ENCODE data around the gene XCL2.

XCL2 gene

DNA sequence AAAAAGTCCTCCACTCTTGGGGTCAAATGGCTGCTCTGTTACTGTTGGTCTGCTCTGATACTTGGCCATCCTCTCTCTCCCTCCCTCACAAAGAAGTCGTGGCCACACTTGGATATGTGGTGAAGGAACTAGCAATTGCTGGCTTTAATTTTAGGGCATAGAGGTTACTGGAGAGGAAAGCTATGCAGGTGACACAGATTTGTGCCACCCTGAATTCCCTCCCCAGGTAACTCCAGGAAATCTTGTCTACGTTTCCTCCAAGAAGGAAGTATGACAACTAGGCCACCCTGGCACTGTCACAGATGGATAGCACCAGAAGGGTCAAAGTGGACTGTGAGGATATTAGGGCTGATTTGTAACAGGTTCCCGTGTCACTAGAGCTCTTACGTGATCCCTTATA lies 36.0 kb downstream of the XCL2 start:
- H3K4me3 ChIP-seq (ENCODE audit: low read length) = no peak overlapping the region
- no peaks in the 10 kb centered on the region for H3K4me1 ChIP-seq (ENCODE audit: control insufficient read depth, insufficient read depth, low read length)
- no peaks in the 10 kb centered on the region for H3K36me3 ChIP-seq (ENCODE audit: control insufficient read depth, insufficient read depth, low read length)
- H3K9ac ChIP-seq (ENCODE audit: low read length) = no peak overlapping the region
- no peaks in the 10 kb centered on the region for H3K27me3 ChIP-seq (ENCODE audit: control insufficient read depth, insufficient read depth, low read length)
- H3K9me3 ChIP-seq (ENCODE audit: control insufficient read depth, low read length) = no peaks in the 10 kb centered on the region

DNA sequence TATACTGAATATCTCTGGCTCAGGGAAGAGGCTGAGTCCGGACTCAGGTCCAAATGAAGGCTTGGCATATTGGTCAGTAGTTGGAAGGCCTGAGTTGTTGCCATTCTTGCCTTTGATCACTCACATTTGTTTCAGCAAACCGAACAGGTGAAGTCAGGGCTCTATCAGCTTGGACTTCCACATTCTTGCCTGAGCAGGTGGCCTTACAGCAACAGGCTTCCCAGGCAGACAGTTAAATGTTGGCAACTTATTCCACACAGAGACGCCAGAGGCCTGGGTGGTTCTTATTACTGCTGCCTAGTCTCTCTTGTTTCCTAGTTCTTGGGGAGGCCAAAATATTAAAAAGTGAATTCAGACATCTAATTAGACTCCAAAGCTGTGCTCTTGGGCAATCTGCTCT lies 36.6 kb downstream of the XCL2 start:
- Histone ChIP-seq H3K9ac (ENCODE audit: low read length) (no peak overlapping the region), H3K36me3 (ENCODE audit: control insufficient read depth, insufficient read depth, low read length) (no peaks in the 10 kb centered on the region), H3K4me3 (ENCODE audit: low read length) (no peak overlapping the region), H3K9me3 (ENCODE audit: control insufficient read depth, low read length) (no peaks in the 10 kb centered on the region), H3K4me1 (ENCODE audit: control insufficient read depth, insufficient read depth, low read length) (no peaks in the 10 kb centered on the region), H3K27me3 (ENCODE audit: control insufficient read depth, insufficient read depth, low read length) (no peaks in the 10 kb centered on the region)

DNA sequence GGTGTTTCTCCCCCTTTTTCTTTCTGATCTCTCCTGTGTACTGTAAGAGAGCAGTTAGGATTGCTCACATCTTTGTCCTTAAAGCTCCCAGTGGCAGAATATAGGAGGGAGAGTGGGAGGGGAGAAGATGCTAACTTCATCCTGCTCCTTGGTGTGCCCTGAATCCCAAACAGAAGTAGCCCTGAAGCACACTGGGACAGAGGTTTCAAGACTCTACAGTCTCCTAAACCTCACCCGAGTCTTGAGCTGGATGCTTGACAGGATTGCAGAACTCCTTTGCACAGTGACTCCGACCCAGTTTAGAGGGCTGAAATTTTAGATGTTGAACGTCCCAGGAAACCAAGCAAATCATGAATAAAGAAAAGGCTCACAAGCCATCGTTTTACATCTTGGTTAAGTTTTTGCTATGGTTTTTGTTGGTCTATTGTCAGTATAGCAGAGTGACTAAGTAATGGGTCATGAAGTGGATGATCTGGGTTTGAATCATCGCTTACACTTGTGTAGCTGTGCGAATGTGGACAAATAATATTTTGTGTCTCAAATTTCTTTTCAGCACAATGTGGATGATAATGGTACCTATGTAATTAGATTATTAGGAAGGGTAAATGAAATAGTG lies 37.5 kb downstream of the XCL2 start:
- Histone ChIP-seq H3K36me3 (ENCODE audit: control insufficient read depth, insufficient read depth, low read length) (no peaks in the 10 kb centered on the region), H3K4me3 (ENCODE audit: low read length) (no peak overlapping the region), H3K9ac (ENCODE audit: low read length) (no peak overlapping the region)

DNA sequence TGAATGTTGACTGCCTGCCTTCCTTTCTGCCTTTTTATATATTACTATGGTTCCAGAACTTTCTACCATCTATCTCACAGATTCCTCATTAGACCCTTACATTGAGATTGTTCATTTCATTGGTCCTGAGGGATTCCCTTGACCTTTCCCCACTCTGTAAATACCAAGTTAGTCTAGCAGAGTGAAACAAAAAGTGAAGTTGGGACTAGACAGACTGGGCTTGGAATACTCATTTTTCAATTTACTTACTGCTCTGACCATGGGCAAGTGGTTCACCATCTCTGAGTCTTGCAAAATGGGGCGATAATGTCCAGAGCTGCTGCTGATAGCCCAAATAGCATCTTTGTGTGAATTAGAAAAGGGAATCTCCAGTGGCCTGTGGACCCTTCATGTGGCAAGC lies 38.8 kb downstream of the XCL2 start:
- Histone ChIP-seq H3K9ac (ENCODE audit: low read length) (no peak overlapping the region), H3K9me3 (ENCODE audit: control insufficient read depth, low read length) (no peaks in the 10 kb centered on the region), H3K4me1 (ENCODE audit: control insufficient read depth, insufficient read depth, low read length) (peaks cover 4% of the 10 kb centered on the region), H3K27me3 (ENCODE audit: control insufficient read depth, insufficient read depth, low read length) (no peaks in the 10 kb centered on the region), H3K4me3 (ENCODE audit: low read length) (no peak overlapping the region), H3K36me3 (ENCODE audit: control insufficient read depth, insufficient read depth, low read length) (no peaks in the 10 kb centered on the region)

More for the DNA sequence above, 37.5 kb downstream of the XCL2 start:
- Histone ChIP-seq H3K27me3 (ENCODE audit: control insufficient read depth, insufficient read depth, low read length) (no peaks in the 10 kb centered on the region), H3K4me1 (ENCODE audit: control insufficient read depth, insufficient read depth, low read length) (no peaks in the 10 kb centered on the region), H3K9me3 (ENCODE audit: control insufficient read depth, low read length) (no peaks in the 10 kb centered on the region)

DNA sequence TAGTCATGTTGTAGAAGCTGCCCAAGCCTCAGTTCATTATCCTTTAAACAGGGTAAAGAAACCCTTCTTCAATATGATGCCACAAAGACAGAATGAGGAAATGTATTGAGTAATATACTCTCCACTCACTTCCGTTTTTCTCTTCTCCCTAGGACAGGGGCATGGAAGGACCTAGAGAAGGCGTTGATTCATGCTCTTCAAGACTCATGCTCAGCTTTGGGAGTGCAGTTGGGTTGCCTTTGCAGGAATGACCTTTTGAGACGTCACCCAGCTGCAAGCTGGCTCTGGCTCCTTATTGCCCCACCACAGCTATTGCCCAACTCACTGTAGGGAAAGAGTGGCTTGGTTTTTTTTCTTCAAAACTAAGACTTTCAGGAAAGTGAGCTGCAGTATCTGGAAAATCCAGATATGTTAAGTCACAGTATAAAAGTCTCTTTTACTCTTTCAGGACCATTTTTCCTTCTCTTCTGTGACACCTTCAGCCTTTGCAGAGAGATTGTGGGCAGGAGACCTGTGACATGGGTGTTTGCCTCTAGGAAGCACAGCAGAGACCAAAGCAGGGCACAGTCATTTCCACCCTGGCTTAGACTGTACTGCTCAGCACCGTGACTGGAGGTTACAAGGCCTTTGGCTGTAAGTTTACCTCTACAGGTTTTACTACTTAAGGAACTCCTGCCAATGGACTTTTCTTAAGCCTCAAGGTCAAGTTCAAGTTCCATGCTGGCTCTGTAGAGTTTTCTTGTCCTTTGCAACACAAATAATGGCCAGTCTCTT lies 39.5 kb downstream of the XCL2 start:
- no peaks in the 10 kb centered on the region for H3K9me3 ChIP-seq (ENCODE audit: control insufficient read depth, low read length)
- no peak overlapping the region for H3K4me3 ChIP-seq (ENCODE audit: low read length)
- peaks cover 7% of the 10 kb centered on the region for H3K4me1 ChIP-seq (ENCODE audit: control insufficient read depth, insufficient read depth, low read length)
- no peaks in the 10 kb centered on the region for H3K27me3 ChIP-seq (ENCODE audit: control insufficient read depth, insufficient read depth, low read length)
- no peaks in the 10 kb centered on the region for H3K36me3 ChIP-seq (ENCODE audit: control insufficient read depth, insufficient read depth, low read length)
- H3K9ac ChIP-seq (ENCODE audit: low read length) = no peak overlapping the region

DNA sequence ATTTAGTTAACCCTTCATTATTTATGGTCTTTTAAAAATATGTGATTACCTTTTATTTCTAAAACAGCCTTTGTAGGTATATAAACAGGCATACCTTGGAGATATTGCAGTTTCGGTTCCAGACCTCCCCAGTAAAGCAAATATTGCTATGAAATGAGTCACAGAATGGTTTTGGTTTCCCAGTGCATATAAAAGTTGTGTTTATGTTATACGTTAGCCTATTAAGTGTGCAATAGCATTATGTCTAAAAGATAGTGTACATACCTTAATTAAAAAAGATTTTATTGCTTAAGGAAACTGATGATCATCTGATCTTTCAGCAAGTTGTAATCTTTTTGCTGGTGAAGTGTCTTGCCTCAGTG lies 44.1 kb downstream of the XCL2 start:
- no peak overlapping the region for H3K4me3 ChIP-seq (ENCODE audit: low read length)
- no peaks in the 10 kb centered on the region for H3K27me3 ChIP-seq (ENCODE audit: control insufficient read depth, insufficient read depth, low read length)
- H3K36me3 ChIP-seq (ENCODE audit: control insufficient read depth, insufficient read depth, low read length) = no peaks in the 10 kb centered on the region
- peaks cover 26% of the 10 kb centered on the region for H3K4me1 ChIP-seq (ENCODE audit: control insufficient read depth, insufficient read depth, low read length)
- no peaks in the 10 kb centered on the region for H3K9me3 ChIP-seq (ENCODE audit: control insufficient read depth, low read length)
- H3K9ac ChIP-seq (ENCODE audit: low read length) = no peak overlapping the region

DNA sequence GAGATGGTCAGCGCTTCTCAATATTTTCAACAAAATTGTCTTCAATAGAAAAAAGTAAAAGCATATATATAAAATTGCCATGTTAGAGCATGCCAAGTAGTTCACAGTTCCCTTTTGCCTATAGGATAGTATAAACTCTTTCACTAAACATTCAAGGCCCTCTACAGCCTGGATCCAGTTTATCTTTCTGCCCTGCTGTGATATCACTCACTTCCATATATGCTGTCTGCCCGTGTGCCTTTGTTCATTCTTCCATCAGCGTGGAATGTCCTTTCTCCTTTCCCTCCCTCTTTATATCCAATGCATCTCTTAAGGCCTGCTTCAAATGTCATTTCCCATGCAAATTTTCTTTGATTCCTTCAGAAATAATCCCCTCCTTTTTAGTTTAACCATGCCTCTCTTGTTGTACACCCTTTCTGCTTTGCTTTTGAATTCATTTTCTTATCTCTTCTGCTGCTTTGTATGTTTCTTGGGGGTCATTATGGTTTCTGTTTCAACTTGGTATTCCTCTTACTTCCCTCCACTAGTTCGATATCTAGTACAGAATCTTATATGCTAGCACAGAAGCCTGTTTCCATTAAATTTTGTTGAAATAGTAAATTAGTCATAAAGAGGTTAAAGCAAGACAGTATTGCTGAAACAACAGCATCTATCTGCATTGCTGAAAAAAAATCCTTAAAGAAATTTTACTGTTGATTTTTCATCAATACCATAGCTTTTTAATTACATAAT lies 44.7 kb downstream of the XCL2 start:
- H3K36me3 ChIP-seq (ENCODE audit: control insufficient read depth, insufficient read depth, low read length) = no peaks in the 10 kb centered on the region
- no peak overlapping the region for H3K9ac ChIP-seq (ENCODE audit: low read length)
- H3K4me1 ChIP-seq (ENCODE audit: control insufficient read depth, insufficient read depth, low read length) = peaks cover 26% of the 10 kb centered on the region
- no peak overlapping the region for H3K4me3 ChIP-seq (ENCODE audit: low read length)
- no peaks in the 10 kb centered on the region for H3K27me3 ChIP-seq (ENCODE audit: control insufficient read depth, insufficient read depth, low read length)
- no peaks in the 10 kb centered on the region for H3K9me3 ChIP-seq (ENCODE audit: control insufficient read depth, low read length)

DNA sequence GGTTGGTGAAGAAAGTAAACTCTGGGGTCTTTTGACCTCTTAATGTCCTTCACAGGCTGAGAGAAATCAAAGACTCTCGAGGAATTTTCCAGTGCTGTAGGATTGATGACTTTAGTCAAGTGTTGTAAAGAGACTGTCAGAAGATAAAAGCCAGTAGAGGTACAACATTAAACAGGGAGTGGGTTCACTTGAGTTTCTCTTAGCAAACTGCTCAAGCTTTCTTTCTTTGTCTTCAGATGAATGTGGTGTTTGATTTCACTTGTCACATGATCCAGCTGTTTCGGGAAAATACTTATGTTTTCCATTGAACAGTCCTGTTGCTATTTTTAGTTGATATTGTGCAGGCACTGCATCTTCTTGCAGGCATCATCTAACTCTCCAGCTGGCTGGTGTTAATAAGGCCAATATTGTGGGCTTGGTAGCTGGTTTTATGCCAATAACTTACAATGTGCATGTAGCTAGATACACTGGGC lies 45.6 kb downstream of the XCL2 start:
- Histone ChIP-seq H3K9me3 (ENCODE audit: control insufficient read depth, low read length) (no peaks in the 10 kb centered on the region), H3K27me3 (ENCODE audit: control insufficient read depth, insufficient read depth, low read length) (no peaks in the 10 kb centered on the region), H3K4me1 (ENCODE audit: control insufficient read depth, insufficient read depth, low read length) (peaks cover 26% of the 10 kb centered on the region), H3K9ac (ENCODE audit: low read length) (no peak overlapping the region), H3K4me3 (ENCODE audit: low read length) (no peak overlapping the region), H3K36me3 (ENCODE audit: control insufficient read depth, insufficient read depth, low read length) (no peaks in the 10 kb centered on the region)

DNA sequence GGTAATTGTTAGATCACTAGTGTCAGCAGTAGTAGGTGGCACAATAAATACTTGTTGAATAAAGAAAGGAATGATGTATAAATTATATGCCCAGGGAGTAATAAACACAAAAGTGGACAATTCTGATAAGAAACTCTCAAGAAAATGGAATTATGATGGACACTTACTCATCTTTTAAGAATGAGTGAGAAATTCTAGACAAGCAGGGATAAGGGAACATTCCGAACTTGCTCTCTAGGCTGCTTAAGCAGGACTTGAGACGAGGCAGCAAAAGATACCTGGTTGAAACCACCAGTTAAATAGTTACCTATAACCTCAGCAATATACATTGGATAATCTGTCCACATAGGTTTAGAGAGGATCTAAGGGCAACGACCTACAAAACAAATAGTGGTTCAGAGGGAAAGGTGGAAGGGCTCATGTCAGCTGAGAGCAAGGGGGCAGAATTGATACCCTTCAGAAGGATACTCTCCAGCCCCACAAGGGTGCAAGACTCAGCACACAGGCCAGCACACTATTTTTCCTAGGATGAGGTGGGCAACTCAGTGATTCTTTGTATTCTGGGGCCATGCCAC lies 46.3 kb downstream of the XCL2 start:
- peaks cover 26% of the 10 kb centered on the region for H3K4me1 ChIP-seq (ENCODE audit: control insufficient read depth, insufficient read depth, low read length)
- no peak overlapping the region for H3K9ac ChIP-seq (ENCODE audit: low read length)
- no peaks in the 10 kb centered on the region for H3K9me3 ChIP-seq (ENCODE audit: control insufficient read depth, low read length)
- no peaks in the 10 kb centered on the region for H3K27me3 ChIP-seq (ENCODE audit: control insufficient read depth, insufficient read depth, low read length)
- H3K36me3 ChIP-seq (ENCODE audit: control insufficient read depth, insufficient read depth, low read length) = no peaks in the 10 kb centered on the region
- no peak overlapping the region for H3K4me3 ChIP-seq (ENCODE audit: low read length)

DNA sequence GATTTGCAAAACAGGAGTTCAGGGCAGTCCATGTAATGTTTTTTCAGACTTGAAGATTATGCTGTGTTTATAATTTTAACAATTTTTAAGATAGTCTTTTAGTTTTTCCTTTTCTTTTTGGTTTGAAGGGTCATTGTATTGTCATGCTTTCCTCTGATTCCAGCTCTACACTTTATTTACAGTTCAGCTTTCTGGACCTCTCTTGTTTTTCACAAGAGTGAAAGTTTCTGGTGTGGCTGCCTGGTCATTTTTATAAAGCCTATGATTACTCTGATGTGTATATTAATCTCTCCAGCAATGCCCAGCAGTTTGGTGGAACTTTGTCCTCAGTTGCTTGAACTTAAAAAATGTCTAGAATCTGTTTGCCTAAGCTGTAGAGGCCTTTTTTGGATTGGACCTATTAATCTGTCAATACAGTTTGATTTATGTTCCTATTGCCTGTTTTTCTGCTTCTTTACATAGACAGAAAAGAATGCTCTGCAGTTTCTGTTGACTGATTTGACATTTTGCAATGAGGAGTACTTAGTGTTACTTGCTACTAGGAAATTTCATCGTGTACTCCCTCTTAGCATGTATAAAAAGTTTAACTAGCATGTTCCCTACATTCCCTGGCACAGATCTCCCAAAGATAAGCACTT lies 52.2 kb downstream of the XCL2 start:
- Histone ChIP-seq H3K9me3 (ENCODE audit: control insufficient read depth, low read length) (no peaks in the 10 kb centered on the region), H3K27me3 (ENCODE audit: control insufficient read depth, insufficient read depth, low read length) (no peaks in the 10 kb centered on the region), H3K36me3 (ENCODE audit: control insufficient read depth, insufficient read depth, low read length) (no peaks in the 10 kb centered on the region), H3K4me3 (ENCODE audit: low read length) (no peak overlapping the region), H3K9ac (ENCODE audit: low read length) (no peak overlapping the region), H3K4me1 (ENCODE audit: control insufficient read depth, insufficient read depth, low read length) (no peaks in the 10 kb centered on the region)

Data from mucosa of stomach (tissue), 1 donor.